ENCODE data around the gene POLR3C. TPM values are rescaled to one million over a fixed set of nuclear protein-coding genes. Genes with fewer than 3 reads are reported as not detected.
A peak's percentile ranks its signal among the peaks of the same experiment; 100 is the strongest.

POLR3C gene
- total and polyA plus RNA-seq, 2 of the 4 experiments (the other 2 are of a cell fraction), result 47.0 to 94.1 TPM

DNA sequence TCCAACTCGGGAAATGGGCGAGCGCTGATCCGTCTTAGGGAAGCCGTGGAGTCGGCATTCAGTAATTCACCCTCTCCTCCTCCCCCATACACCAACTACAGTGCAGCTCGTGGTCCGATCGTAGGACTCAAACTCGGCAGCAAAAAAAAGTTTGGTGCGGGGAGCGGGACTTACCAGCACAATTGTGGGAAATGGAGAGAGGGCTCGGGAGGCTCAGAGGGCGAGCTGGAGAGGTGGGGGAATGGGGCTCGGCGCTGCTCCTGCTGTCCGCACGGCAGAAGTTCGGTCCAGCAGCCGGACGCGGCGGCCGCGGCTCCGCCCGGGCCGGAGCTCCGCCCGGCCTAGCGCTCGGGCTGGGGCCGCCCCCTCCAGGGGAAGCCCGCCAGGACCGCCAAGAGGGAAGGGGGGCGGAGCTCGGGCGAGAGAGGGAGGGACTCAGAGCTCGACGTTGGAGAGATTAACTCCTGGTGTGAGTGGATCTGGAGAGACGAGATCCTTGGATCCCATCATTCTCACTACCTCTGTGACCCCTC is 35.6 kb downstream of the POLR3C start:
- Histone ChIP-seq H3K14ac (replicated peaks; ENCODE audit: low read depth, low read length) (peak overlapping the region; percentile 89), H3K4ac (ENCODE audit: low read depth, low read length) (peak overlapping the region; percentile 93), H3K4me1 (ENCODE audit: control insufficient read depth, insufficient read depth, low read length) (peaks cover 3% of the 10 kb centered on the region), H3K18ac (ENCODE audit: low read depth, low read length) (peak overlapping the region; percentile 33), H3K9ac (ENCODE audit: low read depth, low read length) (peak overlapping the region; percentile 82), H3K36me3 (ENCODE audit: control insufficient read depth, insufficient read depth, low read length) (peaks cover 20% of the 10 kb centered on the region), H2BK5ac (ENCODE audit: low read depth, low read length, poor library complexity, severe bottlenecking) (peak overlapping the region; percentile 83), H4K5ac (ENCODE audit: low read depth, low read length) (peak overlapping the region; percentile 57), H3K4me3 (ENCODE audit: insufficient read depth, low read depth, low read length) (peak overlapping the region; percentile 84), H3K9me3 (ENCODE audit: control insufficient read depth, insufficient read depth, low read length) (no peaks in the 10 kb centered on the region), H3K56ac (ENCODE audit: extremely low read depth, insufficient read depth, low read length) (peak overlapping the region; percentile 88), H2BK120ac (ENCODE audit: low read depth, low read length) (peak overlapping the region; percentile 70; the same call in 1 of the 2 replicates), H4K91ac (ENCODE audit: insufficient read depth, low read depth, low read length) (peak overlapping the region; percentile 72), H3K4me2 (ENCODE audit: low read depth, low read length) (peak overlapping the region; percentile 69), H2BK20ac (ENCODE audit: low read depth, low read length) (no peak overlapping the region), H3K27ac (ENCODE audit: insufficient read depth, low read length) (peak overlapping the region; percentile 83), H4K8ac (ENCODE audit: low read depth in 2 of 2, low read length in 2 of 2) (peak overlapping the region; percentile 18 to 99), H3K79me1 (ENCODE audit: low read depth in 1 of 2, low read length in 2 of 2) (peaks cover 19 to 46% of the 10 kb centered on the region in 2 experiments), H2AK5ac (ENCODE audit: low read depth, low read length) (peak overlapping the region; percentile 87), H3K23ac (ENCODE audit: low read depth, low read length) (peak overlapping the region; percentile 96), H2AK9ac (replicated peaks; ENCODE audit: low read depth, low read length, poor library complexity) (peak overlapping the region; percentile 98), H2BK15ac (ENCODE audit: low read depth, low read length) (peak overlapping the region; percentile 59; the same call in 1 of the 3 replicates), H3K27me3 (ENCODE audit: control insufficient read depth, insufficient read depth, low read length) (no peaks in the 10 kb centered on the region), H4K20me1 (ENCODE audit: insufficient read depth, low read length) (peaks cover 16% of the 10 kb centered on the region; the same call in 1 of the 2 replicates), H3K9me1 (ENCODE audit: insufficient read depth, low read length) (peaks cover 16% of the 10 kb centered on the region), H2AFZ (replicated peaks; ENCODE audit: low read length, poor library complexity) (peak overlapping the region; percentile 100)
- peak; percentile 10; the same call in 1 of the 2 replicates for TF ChIP-seq MXI1 (IDR thresholded peaks at IDR 0.05; ENCODE audit: borderline replicate concordance, low read depth, low read length)
- no peak for TF ChIP-seq BHLHE40 (IDR thresholded peaks at IDR 0.05; ENCODE audit: low read depth, low read length)
- TF ChIP-seq MAFK (IDR thresholded peaks at IDR 0.05; ENCODE audit: low read depth, low read length), result no peak
- TF ChIP-seq MAZ (IDR thresholded peaks at IDR 0.05; ENCODE audit: borderline replicate concordance, low read depth, low read length), result peak; percentile 82; the same call in 1 of the 2 replicates
- no peak for TF ChIP-seq RCOR1 (IDR thresholded peaks at IDR 0.05; ENCODE audit: insufficient replicate concordance, low read length)
- no peak for TF ChIP-seq RAD21 (IDR thresholded peaks at IDR 0.05; ENCODE audit: low read length)
- TF ChIP-seq, protein P1, sequence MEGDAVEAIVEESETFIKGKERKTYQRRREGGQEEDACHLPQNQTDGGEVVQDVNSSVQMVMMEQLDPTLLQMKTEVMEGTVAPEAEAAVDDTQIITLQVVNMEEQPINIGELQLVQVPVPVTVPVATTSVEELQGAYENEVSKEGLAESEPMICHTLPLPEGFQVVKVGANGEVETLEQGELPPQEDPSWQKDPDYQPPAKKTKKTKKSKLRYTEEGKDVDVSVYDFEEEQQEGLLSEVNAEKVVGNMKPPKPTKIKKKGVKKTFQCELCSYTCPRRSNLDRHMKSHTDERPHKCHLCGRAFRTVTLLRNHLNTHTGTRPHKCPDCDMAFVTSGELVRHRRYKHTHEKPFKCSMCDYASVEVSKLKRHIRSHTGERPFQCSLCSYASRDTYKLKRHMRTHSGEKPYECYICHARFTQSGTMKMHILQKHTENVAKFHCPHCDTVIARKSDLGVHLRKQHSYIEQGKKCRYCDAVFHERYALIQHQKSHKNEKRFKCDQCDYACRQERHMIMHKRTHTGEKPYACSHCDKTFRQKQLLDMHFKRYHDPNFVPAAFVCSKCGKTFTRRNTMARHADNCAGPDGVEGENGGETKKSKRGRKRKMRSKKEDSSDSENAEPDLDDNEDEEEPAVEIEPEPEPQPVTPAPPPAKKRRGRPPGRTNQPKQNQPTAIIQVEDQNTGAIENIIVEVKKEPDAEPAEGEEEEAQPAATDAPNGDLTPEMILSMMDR (conservative IDR thresholded peaks at IDR 0.05; ENCODE audit: low read depth, low read length), result peak; percentile 22; the same call in 1 of the 2 replicates
- TF ChIP-seq FOS (IDR thresholded peaks at IDR 0.05; ENCODE audit: low read depth, low read length), result no peak
- TF ChIP-seq SMC3 (IDR thresholded peaks at IDR 0.05; ENCODE audit: low read depth, low read length), result no peak
- peak; percentile 52; the same call in 1 of the 2 replicates for TF ChIP-seq POLR2A (IDR thresholded peaks at IDR 0.05; ENCODE audit: low read depth, low read length)
- TF ChIP-seq, protein P2, sequence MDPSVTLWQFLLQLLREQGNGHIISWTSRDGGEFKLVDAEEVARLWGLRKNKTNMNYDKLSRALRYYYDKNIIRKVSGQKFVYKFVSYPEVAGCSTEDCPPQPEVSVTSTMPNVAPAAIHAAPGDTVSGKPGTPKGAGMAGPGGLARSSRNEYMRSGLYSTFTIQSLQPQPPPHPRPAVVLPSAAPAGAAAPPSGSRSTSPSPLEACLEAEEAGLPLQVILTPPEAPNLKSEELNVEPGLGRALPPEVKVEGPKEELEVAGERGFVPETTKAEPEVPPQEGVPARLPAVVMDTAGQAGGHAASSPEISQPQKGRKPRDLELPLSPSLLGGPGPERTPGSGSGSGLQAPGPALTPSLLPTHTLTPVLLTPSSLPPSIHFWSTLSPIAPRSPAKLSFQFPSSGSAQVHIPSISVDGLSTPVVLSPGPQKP (IDR thresholded peaks at IDR 0.05; ENCODE audit: borderline replicate concordance, low read depth, low read length), result no peak
- WGBS, 2 experiments (ENCODE audit: extremely low coverage in 2 of 2, insufficient read length in 1 of 2), result 0% methylated on average over 8 of the region's 41 CpGs; no CpG with 5 or more reads in 1 of the 2 experiments
- ChIA-PET CTCF (interaction anchor here (0.6 to 2.3 kb wide), 10 partner anchors 10 to 148 kb away, joined by 3 to 13 read pairs (median 5); partner anchors contain the start of genes LIX1L and NUDT17), POLR2A (ENCODE audit: unreplicated experiment) (interaction anchor here (0.6 to 1.7 kb wide), 3 partner anchors 13 to 94 kb away, joined by 5 to 14 read pairs (median 8); no protein-coding TSS in a partner anchor)
- BruUV-seq (replicated peaks), result no TSS peak
- ATAC-seq (ENCODE audit: low read depth), result peak; percentile 84
- dilution Hi-C loops (cut with HindIII; ENCODE audit: low sequenced_read_pairs, unreplicated experiment), result no loop called here
- in situ Hi-C loops (cut with MboI; ENCODE audit: low sequenced_read_pairs), result no loop called here
- peak; percentile 82 for DNase-seq
- intact Hi-C loops (cut with micrococcal nuclease), result loop anchor here (1.0 to 5.0 kb wide), 2 partner anchors 33 to 98 kb away; partner anchors contain the start of gene LIX1L
